NOMO-1 (cell line): Measurements from ENCODE around the gene EFNA5.
A peak's percentile ranks its signal among the peaks of the same experiment; 100 is the strongest.

Experiments
- DNase-seq, 2 experiments: peaks; one replicate each; lab custom pipeline; 2025; ENCODE audit not compliant: unreplicated experiment in 2 of 2; lab: John Stamatoyannopoulos, UW

Gene EFNA5

GRCh38 chr5:107670932-107671741, at the start of gene EFNA5:
Gene EFNA5 (minus strand): TSS chr5:107670937.
- peak in 1 of 2 experiments; percentile 33 for DNase-seq

GRCh38 chr5:107719034-107719606, 48.4 kb upstream of the EFNA5 start:
- DNase-seq = no peak

- no peak for DNase-seq
Observed at GRCh38 chr5:107717816-107718215, 47.1 kb upstream of the EFNA5 start.

- DNase-seq = no peak
Observed at GRCh38 chr5:107713228-107713627, 42.5 kb upstream of the EFNA5 start.

GRCh38 chr5:107712359-107712870, 41.7 kb upstream of the EFNA5 start:
- DNase-seq = no peak

- no peak for DNase-seq
Observed at GRCh38 chr5:107705402-107706014, 34.8 kb upstream of the EFNA5 start.

GRCh38 chr5:107704681-107705401, 34.1 kb upstream of the EFNA5 start:
- DNase-seq = no peak

GRCh38 chr5:107700481-107700880, 29.7 kb upstream of the EFNA5 start:
- DNase-seq = no peak

GRCh38 chr5:107699425-107699824, 28.7 kb upstream of the EFNA5 start:
- DNase-seq = no peak

- DNase-seq = no peak
Observed at GRCh38 chr5:107698286-107698685, 27.5 kb upstream of the EFNA5 start.

GRCh38 chr5:107696498-107696897, 25.8 kb upstream of the EFNA5 start:
- no peak for DNase-seq

GRCh38 chr5:107696080-107696479, 25.3 kb upstream of the EFNA5 start:
- no peak for DNase-seq

- DNase-seq = no peak
Observed at GRCh38 chr5:107687937-107688336, 17.2 kb upstream of the EFNA5 start.

GRCh38 chr5:107687404-107687803, 16.7 kb upstream of the EFNA5 start:
- DNase-seq = no peak

- no peak for DNase-seq
Observed at GRCh38 chr5:107682533-107682932, 11.8 kb upstream of the EFNA5 start.

GRCh38 chr5:107680799-107681198, 10.1 kb upstream of the EFNA5 start:
- no peak for DNase-seq

GRCh38 chr5:107680099-107680498, 9.4 kb upstream of the EFNA5 start:
- DNase-seq = no peak

- DNase-seq = no peak
Observed at GRCh38 chr5:107676702-107677101, 6.0 kb upstream of the EFNA5 start.

GRCh38 chr5:107675201-107675600, 4.5 kb upstream of the EFNA5 start:
- no peak for DNase-seq

- DNase-seq = no peak
Observed at GRCh38 chr5:107674655-107675054, 3.9 kb upstream of the EFNA5 start.
